HG03460 (cell line): ENCODE results near the gene OR8K1.

Experiments
- ATAC-seq: cut with Tn5 transposase; IDR thresholded peaks from one replicate; pipeline ENCODE4 v1.9.1; 2021; ENCODE audit not compliant: unreplicated experiment

The OR8K1 gene

GRCh38 chr11:56345739-56346138, at the start of gene OR8K1:
Gene OR8K1 (plus strand): TSS chr11:56346039. CDS start chr11:56346039, 0 bp downstream.
- no peak for ATAC-seq

DNA sequence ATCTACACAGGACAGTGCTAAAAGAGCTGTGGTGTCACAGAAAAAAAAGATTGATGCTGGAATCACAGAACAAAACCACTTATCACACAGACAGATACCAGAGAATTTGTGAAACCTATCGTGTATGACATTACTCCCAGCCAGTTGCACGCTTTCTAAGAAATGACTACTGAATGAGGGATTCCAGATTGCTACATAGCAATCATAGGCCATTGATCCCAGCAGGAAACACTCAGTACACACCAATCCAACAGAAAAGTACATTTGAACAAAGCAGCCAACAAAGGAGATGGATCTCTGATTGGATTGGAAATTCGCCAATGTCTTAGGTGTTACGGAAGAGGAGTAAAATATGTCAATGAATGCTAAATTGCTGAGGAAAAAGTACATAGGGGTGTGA, 48.9 kb upstream of the OR8K1 start:
- ATAC-seq, result no peak

DNA sequence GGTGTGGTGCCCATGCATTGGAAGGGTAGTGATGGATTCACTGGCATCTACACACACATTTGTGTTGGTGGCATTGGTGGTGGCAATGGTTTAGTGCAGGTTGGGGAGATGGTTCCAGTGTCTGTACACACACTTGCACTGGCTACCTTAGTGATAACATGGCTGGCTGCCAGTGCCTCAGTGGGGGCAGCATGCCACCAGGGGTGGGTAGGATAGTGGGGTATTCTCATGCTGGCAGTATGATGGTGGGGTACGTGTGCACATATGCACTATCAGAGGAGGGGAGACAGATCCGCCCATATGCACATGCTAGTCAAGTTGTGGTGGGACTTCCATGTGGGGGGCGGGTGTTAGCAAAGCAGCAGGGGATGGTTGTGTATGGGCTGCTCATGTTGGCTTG, 38.0 kb upstream of the OR8K1 start:
- no peak for ATAC-seq

DNA sequence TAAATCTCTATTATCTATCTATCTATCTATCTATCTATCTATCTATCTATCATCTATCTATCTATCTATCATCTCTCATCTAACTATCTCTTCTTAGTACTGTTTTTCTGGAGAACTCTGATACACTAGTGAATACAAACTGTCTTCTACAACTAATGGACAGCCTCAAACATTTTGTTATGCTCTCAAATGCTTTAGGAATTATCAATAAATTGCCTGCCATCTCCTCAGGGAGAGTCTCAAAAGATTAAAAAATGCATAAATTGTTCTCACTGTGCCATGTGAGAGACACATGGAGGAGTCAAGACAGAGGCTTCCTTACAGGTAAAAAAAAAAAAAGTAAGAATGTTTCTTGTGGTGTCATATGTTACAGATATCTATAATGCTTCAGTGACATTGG, 31.0 kb upstream of the OR8K1 start, which contains the start of gene OR8K3:
OR8K3 (plus strand) TSS at position 301 of the 400 bp plus-strand sequence. CDS start 3,163 bp downstream, outside the sequence.
- no peak for ATAC-seq

DNA sequence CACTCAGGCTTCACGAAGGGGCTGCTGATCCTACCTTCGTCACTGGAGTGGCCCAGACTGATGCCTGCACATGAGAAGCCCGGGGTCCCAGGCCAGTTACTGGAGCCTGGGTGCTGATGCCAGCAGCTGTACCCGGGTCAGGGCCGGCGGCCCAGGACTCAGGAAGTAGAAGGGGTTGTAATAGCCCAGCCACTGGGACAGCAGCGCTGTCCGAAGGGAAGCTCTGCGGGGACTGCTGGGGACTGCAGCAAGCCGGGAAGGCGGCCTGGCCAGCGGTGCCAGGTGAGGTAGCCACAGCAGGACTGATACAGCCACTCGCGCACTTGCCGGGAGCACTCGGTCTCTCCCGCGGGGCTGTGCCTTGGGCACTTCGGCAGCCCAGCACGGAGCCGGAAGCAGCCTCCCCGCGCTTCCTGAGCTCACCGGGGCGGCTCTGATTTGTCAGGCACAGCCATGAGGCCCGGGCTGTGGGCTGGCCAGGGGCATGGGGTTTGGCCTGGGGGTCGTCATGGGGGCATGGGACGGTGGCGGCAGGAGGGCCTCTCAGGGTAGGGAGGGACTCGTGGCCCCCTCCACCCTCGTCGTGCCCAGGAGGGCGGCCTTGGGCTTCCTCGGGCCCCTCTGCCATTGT, 13.9 kb upstream of the OR8K1 start:
- ATAC-seq, result no peak

DNA sequence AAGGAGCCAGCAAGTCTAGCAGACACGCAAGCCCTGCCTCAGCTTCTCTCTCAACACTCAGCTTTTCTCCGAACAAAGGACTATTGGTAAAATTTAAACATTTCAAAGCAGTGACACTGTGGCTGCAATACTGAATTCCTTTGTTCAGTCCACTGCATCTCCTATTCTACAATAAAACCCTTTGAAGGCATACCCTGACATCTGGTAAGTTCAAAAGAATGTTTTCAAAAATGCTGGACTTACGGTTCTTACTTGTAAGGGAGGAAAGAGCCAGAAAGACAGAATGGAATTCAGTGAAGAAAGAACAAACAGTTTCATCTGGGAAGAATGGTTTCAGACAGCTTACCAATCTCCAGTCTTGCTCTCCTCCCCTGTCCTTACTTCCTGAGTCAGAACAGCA, 12.7 kb upstream of the OR8K1 start:
- ATAC-seq, result no peak

GRCh38 chr11:56340289-56340688, 5.5 kb upstream of the OR8K1 start:
- no peak for ATAC-seq

DNA sequence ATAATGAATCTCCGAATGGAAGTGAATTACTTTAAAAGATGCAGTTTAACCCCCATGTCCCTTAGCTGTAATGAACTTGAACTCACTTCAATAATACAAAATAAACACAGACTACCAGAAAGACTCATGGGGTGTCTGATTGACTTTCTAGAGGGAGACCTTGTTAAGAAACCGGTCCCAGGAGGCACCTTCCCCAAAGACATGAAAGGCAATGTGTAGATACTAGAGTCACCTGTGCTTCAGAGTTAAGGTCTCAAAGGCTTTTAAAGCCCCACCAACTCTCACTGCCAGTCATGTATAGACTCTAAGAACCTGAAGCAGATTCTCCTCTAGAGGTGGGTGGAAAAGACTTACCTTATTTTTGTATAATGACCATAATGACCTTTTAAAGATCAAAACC, 8.2 kb downstream of the OR8K1 start, which contains the start of gene OR8J1:
OR8J1 (plus strand) TSS at position 301 of the 400 bp plus-strand sequence. CDS start 5,956 bp downstream, outside the sequence.
- no peak for ATAC-seq

- ATAC-seq, result no peak
Observed at GRCh38 chr11:56375324-56375723, 29.5 kb downstream of the OR8K1 start, which contains the start of gene OR8U1. Gene OR8U1 (plus strand): TSS chr11:56375624. CDS start chr11:56375624, 0 bp downstream.

GRCh38 chr11:56380120-56380519, 34.3 kb downstream of the OR8K1 start:
- no peak for ATAC-seq

- no peak for ATAC-seq
Observed at GRCh38 chr11:56394381-56394780, 48.5 kb downstream of the OR8K1 start.

DNA sequence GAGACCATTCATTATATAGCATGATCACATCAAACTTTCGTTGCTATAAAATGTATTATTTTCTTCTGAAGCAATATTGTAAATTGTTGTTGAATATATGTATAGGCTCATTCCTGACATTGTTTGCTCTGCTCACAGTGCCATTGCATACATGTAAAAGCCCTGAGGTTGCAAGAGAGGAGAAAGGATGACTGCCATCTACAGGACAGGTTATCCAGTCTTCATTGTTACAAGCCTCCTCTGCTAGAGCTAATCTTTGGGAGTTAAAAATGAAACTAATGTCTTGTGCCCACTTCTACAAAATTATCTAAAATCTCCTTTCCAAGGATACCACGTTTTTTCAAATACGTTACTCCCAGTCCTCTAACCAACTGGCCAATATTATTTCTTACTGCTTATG, 50.2 kb downstream of the OR8K1 start:
- no peak for ATAC-seq
